GM18499 (cell line): ENCODE results near the gene ADAMTSL1.

Experiments
- ATAC-seq: cut with Tn5 transposase; IDR thresholded peaks from one replicate; pipeline ENCODE4 v1.9.1; 2021; ENCODE audit warnings: moderate number of reproducible peaks; ENCODE audit not compliant: insufficient read depth, unreplicated experiment

The ADAMTSL1 gene

DNA sequence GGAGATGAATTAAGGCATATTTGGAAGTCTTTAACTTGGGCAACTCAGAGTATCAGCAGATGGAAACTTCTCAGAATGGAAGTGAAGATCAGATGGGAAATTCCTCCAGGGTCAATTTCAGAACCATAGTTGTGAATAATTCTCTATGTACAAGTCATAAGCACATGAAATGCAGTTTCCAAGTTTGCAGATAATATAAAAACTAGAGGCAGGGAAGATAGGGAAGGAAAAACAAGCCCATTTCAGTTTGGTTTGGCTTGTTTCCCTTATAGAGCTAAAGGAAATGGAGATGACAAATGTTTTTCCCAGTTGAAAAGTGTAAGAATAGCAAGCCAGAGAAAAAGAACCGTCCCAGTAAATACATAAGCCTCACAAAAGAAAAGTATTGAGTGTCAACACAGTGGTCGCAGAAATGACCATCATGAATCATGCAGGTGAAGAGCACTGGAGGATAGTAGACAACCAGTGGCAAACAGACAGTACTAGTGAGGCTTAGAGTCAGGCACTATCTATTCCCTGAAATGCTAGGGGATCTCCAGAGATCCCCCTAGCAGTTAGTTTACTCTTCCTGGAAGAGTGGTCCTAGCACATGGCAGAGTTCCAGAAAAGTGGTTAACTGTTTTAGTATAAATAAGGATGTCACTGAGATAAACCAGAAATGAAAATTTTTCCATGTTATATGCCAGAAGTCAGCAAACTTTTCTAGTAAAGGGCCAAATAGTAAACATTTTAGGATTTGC, 313.1 kb downstream of the ADAMTSL1 start:
- no peak for ATAC-seq

DNA sequence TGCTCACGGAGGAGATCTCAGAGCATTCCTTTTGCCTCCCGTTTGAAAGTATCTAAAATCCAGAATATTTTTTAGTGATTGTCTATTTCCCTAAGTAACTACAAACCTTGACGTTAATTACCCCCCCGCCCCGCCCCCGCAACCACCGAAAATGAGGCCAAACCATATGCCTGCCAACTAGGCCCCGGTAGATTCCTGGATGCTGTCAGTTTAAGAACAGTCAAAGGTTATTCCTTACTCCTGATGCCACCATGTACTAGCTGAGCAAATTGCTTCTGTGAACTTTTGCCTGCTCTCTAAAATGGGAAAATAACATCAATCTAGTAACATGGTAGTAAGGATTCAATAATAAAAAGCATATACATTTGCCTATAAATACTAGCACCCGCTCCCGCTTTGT, 314.3 kb downstream of the ADAMTSL1 start:
- no peak for ATAC-seq

DNA sequence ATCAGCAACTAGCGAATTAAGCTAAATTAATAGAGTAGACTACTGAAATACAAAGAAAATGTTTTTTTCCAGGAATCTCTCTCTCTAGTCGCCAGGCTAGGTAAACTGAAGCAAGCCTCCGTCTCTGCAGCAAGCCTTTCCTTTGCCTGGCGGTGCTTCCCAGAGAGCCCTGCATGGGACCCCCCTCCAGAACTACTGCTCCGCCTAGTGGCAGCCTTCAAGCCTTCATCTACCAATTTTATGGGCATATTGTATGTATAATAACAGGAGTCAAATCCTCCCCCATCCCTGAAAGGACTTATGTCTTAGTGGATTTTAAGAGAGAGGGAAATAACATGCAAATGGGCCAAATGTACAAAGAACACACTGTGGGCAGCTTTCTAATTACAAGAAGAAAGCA, 317.1 kb downstream of the ADAMTSL1 start:
- no peak for ATAC-seq

DNA sequence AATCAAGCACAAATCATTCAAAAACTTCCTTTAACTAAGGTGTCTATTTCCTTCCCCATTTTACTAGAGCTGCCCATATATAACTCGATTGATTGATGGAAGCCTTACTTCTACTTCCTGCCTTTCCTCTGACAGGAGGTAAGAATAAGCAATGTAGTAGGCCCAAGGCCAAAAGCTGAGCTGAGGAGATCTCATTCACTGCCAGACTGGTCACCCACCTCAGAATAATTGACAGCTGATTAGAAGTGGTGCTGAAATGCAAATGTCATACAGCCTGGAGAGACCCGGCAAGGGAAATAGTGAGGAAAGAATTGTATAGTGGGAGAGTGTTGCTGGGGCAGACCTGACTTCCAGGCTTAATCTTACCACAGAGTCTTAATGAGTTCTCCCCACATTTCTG, 319.2 kb downstream of the ADAMTSL1 start:
- no peak for ATAC-seq

DNA sequence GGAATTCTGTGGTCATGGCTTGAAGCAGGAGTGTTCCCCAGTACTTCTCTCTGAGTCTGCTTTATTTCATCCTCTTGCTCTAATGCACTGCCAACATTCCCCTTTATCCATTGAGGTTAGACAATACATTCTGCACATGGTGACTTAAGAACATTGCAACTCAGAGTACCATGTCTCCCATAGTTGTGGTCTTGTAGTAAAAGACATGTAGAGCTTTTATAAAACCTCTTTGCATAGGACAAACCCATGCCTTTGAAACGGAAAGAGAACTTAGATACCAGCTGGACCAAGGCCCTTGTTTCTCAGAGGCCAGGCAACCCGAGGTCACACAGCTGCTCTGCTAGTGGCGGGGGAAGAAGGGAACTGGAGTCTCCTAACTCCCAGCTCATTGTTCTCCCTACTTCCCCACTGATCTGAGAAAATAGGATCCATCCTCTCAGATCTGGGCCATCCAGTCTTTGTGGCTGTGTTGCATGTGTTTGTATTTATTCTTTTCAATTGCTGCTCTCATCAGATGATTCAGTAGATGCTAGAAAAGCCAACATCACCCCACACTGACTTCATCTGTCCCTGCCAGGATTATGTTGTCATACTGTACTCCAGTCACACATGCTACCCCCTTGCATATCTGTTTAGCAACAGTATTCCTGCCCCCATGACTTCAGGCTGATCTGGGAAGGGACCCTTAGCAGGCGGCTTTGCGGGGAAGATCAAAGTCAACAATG, 322.2 kb downstream of the ADAMTSL1 start:
- no peak for ATAC-seq

DNA sequence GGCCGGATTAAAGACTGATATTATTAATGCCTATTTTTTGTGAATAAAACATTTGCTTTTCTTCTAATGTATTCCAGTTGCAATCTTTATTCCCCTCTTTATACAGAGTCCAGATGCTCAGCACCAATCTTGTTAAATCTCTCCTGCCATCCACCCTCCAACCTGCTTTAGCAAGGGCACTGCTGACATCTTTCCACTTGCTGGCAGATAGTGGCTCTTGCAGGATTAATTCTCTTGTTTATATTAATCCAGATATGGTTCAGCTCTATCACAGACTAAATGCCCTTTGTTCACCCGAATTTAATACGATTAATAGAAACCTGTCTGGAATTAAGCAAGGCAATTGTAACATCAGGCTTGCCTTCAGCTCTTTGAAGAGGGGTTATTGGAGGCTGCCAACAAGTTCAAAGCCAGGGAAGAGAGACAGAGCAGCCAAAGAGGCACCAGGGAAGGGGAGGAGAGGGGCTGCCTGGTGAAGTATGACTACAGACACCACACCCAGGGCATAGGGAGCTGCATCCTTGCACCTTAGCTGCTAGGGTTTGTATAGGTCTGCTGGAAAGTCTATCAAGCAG, 322.8 kb downstream of the ADAMTSL1 start:
- no peak for ATAC-seq

DNA sequence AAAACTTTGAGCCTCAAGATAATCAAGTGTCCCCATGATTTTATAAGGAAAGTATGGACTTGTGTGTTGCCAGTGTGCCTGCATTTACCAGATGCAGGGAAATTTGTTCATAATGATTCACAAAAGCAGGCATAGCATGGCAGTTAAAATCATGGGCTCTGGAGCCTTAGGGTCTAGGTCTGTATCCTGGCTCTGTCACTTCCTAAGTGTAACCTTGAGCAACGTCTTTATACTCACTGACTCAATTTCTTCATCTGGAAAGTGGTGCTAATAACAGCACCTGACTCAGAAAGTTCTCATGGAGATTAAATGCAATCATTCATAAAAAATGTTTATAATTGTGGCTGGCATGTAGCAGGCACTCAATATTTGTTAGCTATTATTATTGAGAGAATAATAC, 324.2 kb downstream of the ADAMTSL1 start:
- ATAC-seq: no peak

DNA sequence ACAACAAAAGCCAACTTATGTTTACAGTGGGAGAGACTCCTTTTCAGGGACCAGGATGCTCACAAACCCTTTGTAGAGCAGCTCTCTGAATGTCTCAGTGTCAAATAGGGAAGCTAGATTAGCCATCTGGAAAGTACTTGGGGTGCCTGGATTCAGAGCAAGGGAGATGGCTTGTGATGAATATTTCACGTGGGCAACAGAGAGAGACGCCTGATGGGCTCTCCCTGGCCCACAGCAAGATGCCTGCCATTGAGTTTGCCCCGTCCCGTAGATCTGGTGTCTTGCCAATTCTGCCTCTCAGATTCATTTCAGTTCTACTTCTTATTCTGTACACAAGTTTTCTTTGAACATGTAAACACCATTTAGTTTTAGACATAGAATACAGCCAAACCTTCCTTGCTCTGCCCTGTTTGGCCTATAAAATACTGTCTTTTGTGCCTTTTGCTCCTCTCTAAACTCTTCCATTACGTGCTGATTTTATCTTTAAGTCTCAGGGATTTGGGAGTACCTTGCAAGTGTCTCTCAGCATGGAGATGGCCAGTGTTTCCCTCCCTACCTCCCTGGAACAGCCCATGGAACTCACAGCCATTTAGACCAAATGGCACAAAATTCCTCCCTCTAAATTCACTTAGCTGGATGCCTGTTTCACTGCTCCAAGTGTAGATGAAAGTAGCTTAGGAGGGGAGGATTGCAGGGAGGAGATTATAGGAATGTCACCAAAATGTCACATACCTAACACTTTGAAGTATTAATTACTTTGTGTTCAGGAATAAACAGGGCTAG, 324.7 kb downstream of the ADAMTSL1 start:
- no peak for ATAC-seq

DNA sequence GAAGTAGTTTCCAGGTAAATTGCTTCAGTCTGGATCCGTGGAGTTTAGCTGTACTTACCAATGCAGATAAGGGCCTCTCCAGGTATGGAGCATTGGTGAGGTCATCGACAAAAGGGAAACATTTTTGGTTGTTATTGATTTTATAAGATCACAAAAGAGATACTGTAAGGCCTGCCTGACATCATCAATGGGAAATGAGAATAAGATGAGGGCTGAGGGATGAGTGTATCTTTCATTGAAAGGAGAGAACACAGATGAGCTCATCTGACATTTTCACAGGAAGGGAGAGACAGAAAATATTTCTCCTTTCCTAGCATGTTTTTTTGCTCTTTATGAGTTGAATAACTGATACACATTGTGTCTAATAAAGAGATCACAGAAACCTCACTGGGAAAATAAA, 325.5 kb downstream of the ADAMTSL1 start:
- no peak for ATAC-seq

DNA sequence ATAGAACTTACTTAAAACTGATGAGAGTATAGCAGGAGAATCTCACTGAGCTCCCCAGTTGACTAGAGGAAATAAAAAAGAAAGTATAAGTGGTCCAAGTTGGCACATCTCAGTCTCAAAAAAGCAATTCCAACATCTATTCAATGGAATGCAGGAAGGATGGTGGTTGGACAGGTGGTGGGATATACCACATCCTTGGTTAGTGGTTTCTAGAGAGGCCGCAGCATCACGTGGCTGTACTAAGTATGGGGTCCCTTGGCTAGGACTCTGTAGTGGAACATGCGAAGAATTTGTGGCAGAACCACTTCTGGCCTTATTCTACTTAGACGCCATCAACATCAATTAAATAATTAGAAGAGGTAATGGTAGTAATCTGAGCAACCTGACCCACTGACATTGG, 326.6 kb downstream of the ADAMTSL1 start:
- ATAC-seq: no peak

DNA sequence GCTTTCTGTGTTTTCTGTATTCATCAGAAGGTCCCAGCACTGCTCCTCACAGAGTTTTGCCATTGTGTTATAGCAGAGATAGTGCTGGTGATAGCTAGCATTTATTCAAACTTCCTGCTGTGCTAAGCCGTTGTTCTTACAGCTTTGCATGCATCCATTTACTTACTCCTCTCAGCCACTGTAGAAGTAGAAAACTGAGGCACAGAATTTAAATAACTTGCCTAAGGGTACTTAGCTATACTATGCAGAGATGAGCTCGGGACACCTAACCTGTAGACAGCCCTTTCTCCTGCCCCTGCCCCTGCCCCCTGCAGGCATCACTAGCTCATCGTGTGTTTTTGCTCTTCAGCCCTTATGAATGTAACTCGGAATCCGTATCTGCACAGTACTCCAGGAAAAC, 331.4 kb downstream of the ADAMTSL1 start:
- no peak for ATAC-seq

DNA sequence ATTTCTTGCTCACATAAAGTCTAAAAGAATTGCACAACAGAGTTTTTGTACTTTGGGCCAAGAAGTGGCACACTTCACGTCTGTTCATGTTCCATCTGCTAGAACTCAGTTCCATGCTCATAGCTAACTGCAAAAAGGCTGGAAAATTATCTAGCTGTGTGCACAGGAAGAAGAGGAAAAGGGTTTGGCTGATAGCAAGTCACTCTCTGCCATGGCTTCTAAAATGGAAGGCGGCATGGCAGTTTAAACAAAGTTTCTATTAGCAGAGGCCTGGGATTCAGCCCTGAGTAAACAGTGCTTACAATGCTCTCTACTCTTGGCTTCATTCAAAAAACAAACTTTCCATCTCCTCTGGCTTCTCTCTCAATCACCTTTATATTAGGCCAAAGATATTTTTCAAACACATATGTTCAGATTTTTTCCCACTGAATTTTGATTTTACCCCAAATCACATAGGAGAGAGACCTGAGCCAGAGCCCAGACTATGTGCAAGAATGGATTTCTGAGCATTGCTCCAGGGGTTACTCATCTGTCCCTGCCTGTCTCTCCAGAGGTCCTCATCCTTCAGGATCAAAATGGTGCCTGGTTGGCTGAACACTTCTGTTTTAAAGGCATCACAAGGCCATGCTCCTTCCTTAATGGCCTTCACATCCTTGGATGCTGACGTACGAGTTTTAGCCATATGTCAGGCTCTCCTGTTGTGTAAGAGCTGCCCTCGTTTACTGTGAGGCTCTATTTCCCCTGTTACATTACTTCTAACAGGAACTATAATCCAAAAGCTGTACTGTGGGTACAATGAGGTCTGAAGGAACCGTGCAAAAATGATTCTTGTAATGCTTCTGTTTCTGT, 332.5 kb downstream of the ADAMTSL1 start:
- no peak for ATAC-seq

DNA sequence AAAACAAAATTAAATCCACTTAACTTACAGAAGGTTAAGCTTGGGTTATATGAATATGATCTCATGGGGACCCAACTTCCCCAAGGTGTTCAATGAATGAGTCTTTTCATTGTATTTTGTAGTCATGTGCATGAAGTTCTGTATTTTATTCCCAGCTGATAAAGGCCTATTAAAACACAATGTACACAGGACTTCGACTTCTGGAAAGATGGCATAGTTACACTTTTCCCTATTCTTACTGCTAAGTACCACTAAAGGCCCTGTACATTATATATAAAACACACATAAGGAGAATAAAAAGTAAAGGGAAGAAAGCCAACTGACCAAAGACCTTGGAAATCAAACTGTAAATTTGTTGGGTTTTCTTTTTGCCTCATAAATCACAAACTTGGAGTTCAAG, 336.6 kb downstream of the ADAMTSL1 start:
- ATAC-seq: no peak

DNA sequence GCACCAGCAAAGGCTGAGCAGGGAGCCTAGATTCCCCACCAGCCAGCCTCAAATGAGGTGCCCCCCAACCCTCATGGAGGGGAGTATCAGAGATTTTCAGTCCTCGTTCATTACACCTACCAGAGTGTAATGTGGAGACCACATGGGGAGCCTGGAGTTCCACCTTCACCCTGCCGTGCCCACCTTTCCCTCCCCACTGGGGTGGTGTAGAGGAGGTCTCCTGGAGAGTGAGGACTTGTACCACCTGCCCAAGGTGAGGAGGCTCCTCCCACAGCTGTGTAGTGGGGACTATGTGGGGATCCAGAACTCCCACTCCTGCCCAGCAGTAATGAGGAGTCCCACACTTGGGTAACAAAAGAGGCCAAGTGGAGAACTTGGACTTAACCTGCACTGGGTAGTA, 337.2 kb downstream of the ADAMTSL1 start:
- ATAC-seq: no peak

DNA sequence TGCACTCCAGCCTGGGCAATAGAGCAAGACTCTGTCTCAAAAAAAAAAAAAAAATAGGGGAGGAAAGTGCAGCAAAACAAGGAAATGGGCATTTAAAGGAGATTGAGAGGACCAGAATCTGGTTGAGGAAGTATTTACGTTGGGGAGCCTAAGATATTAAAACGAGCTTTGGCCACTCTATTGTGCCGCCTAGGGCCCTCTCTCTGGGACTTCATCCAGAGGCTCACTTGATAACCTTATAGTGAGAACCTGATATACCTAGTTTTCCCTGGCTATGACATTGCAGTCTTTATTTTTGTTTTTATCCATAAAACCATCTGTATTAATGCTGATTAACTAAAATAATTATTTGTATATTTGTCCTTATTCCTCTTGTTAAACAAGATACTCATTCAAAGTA, 345.5 kb downstream of the ADAMTSL1 start:
- no peak for ATAC-seq

DNA sequence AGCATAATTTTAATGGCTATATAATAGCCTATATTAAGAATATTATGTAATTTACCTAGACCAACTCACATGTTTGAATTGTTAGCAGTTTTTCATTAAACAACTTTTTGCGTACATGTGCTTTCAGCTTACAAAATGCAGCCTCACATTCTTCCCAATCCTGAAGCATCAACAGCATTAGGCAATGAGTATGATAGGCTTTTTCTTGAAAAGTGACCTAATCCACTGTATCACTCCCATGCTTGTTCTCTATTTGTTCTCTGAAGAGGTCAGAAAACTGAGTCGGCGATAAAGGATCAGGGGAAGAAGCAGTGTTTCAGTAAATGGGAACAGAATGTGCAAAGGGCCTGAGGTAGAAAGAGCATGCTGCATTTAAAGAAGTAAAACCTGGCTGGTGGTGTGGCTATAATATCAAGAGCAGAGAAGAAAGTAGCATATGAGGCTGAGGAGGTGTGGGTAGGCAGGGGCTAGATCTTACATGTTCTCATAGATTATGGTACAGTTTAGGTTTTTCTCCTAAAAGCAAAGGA, 346.7 kb downstream of the ADAMTSL1 start:
- ATAC-seq: no peak

DNA sequence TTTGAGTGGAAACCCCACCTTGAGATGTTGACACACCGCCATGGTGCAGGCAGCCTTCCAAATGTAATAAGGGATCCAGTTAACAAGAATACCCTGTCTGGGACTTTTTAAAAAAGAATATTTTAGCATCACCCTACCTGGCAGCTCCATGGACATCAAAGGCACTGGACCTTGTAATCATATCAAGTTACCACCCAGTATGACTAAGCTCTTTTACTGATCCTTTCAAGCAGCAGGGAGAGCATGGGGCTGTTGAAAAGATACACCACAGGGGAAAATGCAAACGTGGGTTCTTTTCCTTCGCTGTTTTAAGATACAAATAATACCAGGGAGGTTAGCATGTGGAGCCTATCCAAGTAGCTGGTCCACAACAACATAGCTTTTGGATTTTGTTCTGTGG, 347.8 kb downstream of the ADAMTSL1 start:
- ATAC-seq: no peak

DNA sequence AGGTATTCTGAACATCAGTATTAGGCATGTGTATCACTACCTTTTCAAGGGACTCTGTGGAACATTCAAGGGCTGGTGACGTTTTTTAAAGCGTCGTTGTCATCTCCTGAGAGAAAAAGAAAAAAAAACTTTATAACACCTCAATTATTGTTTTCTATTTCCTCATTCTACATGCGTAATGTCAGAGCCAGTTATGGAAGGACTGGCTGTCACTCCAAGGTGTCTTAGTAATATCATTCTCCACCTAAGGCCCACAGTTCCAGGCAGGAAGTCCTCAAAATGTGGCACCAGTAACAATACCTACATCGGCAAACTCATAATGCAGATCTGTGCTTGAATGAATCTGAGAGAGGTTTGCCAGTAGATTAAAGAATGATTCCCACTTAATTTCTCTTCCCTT, 348.9 kb downstream of the ADAMTSL1 start:
- ATAC-seq: no peak

DNA sequence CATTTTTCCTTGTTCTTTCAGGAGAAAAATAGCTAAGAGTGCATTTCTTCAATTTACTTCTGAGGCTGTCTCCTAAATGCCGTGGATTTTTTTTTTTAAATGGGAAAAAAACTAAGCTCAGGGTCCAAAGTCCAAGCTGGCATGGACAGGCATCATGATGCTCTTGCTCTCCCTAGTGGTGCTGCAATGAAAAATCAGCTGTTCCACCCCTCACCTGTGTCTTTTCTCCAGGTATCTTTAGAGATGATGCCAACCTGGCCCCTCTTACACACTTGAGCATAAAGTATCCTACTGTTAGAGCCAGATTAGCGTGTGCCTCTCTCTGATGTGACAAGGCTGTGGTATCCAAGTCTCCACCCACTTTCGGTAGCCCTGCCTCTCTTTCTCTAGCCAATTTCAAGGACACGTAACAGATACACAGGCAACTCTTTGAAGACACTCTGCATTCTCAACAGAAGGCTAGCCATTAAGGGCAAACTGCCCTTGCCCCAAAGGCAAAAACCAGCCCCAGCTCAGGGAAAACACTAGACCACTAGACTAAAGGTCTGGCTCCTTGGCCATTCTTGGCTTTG, 350.2 kb downstream of the ADAMTSL1 start:
- ATAC-seq: no peak
